MM.1S (cell line): ENCODE results near the gene PRL.

ENCODE experiments used
- CTCF ChIP-seq: fragments of 300-600 bp; sonication (generic); IDR thresholded peaks from 2 replicates; pipeline ENCODE4 v1.5.1; 2016; ENCODE audit warnings: antibody characterized with exemption, low read length, mixed read lengths
- EZH2 ChIP-seq: fragments of 300-600 bp; sonication (generic); optimal IDR thresholded peaks from 2 replicates; pipeline ENCODE3; 2017; ENCODE audit warnings: low read depth, mild to moderate bottlenecking, antibody characterized with exemption, low read length, mixed read lengths

GRCh38 chr6:22290045-22290444 lies 6.8 kb downstream of the PRL start:
- no peak for TF ChIP-seq EZH2
- TF ChIP-seq CTCF = no peak
